Putamen (tissue), 1 donor: ENCODE data around the gene ZPR1.

Experiments
- DNase-seq: peaks from one replicate; pipeline ENCODE4 v3.0.0-alpha.2; 2016; ENCODE audit warnings: low spot score

ZPR1 gene

GRCh38 chr11:116750070-116750718 lies 37.6 kb downstream of the ZPR1 start:
- DNase-seq = no peak

- no peak for DNase-seq
Measured at GRCh38 chr11:116742104-116742503, 45.7 kb downstream of the ZPR1 start.

- DNase-seq = no peak
Measured at GRCh38 chr11:116740741-116741140, 47.1 kb downstream of the ZPR1 start.

- no peak for DNase-seq
Measured at GRCh38 chr11:116738975-116739374, 48.8 kb downstream of the ZPR1 start.

GRCh38 chr11:116736763-116737162 lies 51.1 kb downstream of the ZPR1 start:
- DNase-seq = no peak

- no peak for DNase-seq
Measured at GRCh38 chr11:116733969-116734508, 53.8 kb downstream of the ZPR1 start.

GRCh38 chr11:116733043-116733755 lies 54.6 kb downstream of the ZPR1 start:
- DNase-seq = no peak

- peak; percentile 39 for DNase-seq
Measured at GRCh38 chr11:116732271-116733042, 55.4 kb downstream of the ZPR1 start.

GRCh38 chr11:116731821-116732220 lies 56.0 kb downstream of the ZPR1 start:
- peak; percentile 21 for DNase-seq

- peak; percentile 53 for DNase-seq
Measured at GRCh38 chr11:116731097-116731761, 56.6 kb downstream of the ZPR1 start.

GRCh38 chr11:116730601-116731000 lies 57.2 kb downstream of the ZPR1 start:
- peak; percentile 16 for DNase-seq

GRCh38 chr11:116730241-116730561 lies 57.6 kb downstream of the ZPR1 start:
- DNase-seq = no peak

- no peak for DNase-seq
Measured at GRCh38 chr11:116729501-116730240, 58.2 kb downstream of the ZPR1 start.

GRCh38 chr11:116727990-116728389 lies 59.8 kb downstream of the ZPR1 start:
- no peak for DNase-seq

GRCh38 chr11:116725434-116726221 lies 62.2 kb downstream of the ZPR1 start:
- peak; percentile 11 for DNase-seq

- no peak for DNase-seq
Measured at GRCh38 chr11:116724813-116725212, 63.0 kb downstream of the ZPR1 start.
